Liver (tissue), 9 donors: ENCODE measurements around the gene ST3GAL5. TPM values are rescaled to one million over a fixed set of nuclear protein-coding genes. Genes with fewer than 3 reads are reported as not detected.

Experiments used
- DNase-seq: peaks from one replicate; pipeline ENCODE4 v3.0.0-alpha.2; 2017; ENCODE audit warnings: low spot score
- H3K27ac ChIP-seq, 2 donors: one replicate each; pipeline ENCODE4 v1.7.0; 2013; ENCODE audit warnings: inconsistent platforms in 2 of 2, low read length in 2 of 2, control low read depth in 1 of 2, low read depth in 1 of 2, mild to moderate bottlenecking in 1 of 2
- H3K27me3 ChIP-seq, 4 donors: one replicate each; pipeline versions ENCODE4 v1.6.1 to v1.7.0; 2013; ENCODE audit warnings: low read length in 3 of 4, inconsistent platforms in 1 of 4, mild to moderate bottlenecking in 1 of 4, moderate library complexity in 1 of 4; ENCODE audit not compliant: control insufficient read depth in 4 of 4, insufficient read depth in 4 of 4
- H3K36me3 ChIP-seq, 4 donors: one replicate each; pipeline versions ENCODE4 v1.6.1 to v1.7.0; 2013; ENCODE audit warnings: low read length in 3 of 4, mild to moderate bottlenecking in 3 of 4, low read depth in 1 of 4, moderate library complexity in 1 of 4; ENCODE audit not compliant: control insufficient read depth in 4 of 4, insufficient read depth in 3 of 4
- H3K4me1 ChIP-seq, 4 donors: one replicate each; pipeline versions ENCODE4 v1.6.1 to v1.7.0; 2013; ENCODE audit warnings: low read length in 3 of 4, mild to moderate bottlenecking in 3 of 4, moderate library complexity in 1 of 4; ENCODE audit not compliant: control insufficient read depth in 4 of 4, insufficient read depth in 4 of 4
- H3K4me3 ChIP-seq, 3 donors: one replicate each; pipeline versions ENCODE4 v1.6.1 to v1.7.0; 2013; ENCODE audit warnings: low read length in 3 of 3, control low read depth in 1 of 3, low read depth in 1 of 3, mild to moderate bottlenecking in 1 of 3
- H3K9ac ChIP-seq, 2 donors: one replicate each; pipeline ENCODE4 v1.7.0; 2013; ENCODE audit warnings: low read length in 2 of 2, mild to moderate bottlenecking in 2 of 2, moderate library complexity in 2 of 2, control low read depth in 1 of 2, low read depth in 1 of 2
- H3K9me3 ChIP-seq, 4 donors: one replicate each; pipeline versions ENCODE4 v1.6.1 to v1.7.0; 2013; ENCODE audit warnings: low read length in 3 of 4; ENCODE audit not compliant: control insufficient read depth in 4 of 4
- EGR1 ChIP-seq, 2 donors: IDR thresholded peaks; 2 replicates each; pipeline ENCODE4 v1.6.1; 2016 to 2018; ENCODE audit warnings: antibody characterized with exemption in 2 of 2, low read depth in 2 of 2
- FOXA1 ChIP-seq: IDR thresholded peaks from 2 replicates; pipeline ENCODE4 v1.6.1; 2016; ENCODE audit warnings: antibody characterized with exemption
- GABPA ChIP-seq, 2 donors: IDR thresholded peaks in 1 of 2; conservative IDR thresholded peaks in 1 of 2; 2 replicates each; pipeline ENCODE4 v1.6.1; 2016; ENCODE audit warnings: antibody characterized with exemption in 2 of 2, mild to moderate bottlenecking in 1 of 2, moderate library complexity in 1 of 2
- JUND ChIP-seq, 2 donors: IDR thresholded peaks; 2 replicates each; pipeline ENCODE4 v1.6.1; 2016; ENCODE audit warnings: antibody characterized with exemption in 2 of 2
- RXRA ChIP-seq, 2 donors: IDR thresholded peaks; 2 replicates each; pipeline ENCODE4 v1.6.1; 2017 to 2018; ENCODE audit warnings: antibody characterized with exemption in 2 of 2, mild to moderate bottlenecking in 1 of 2
- WGBS: extraction: QIAGEN DNeasy Blood & Tissue Kit; methylation state at CpG from one replicate; pipeline ENCODE4 v1.1.7; 2013; 5-methylcytosine and 5-hydroxymethylcytosine counted together
- polyA plus RNA-seq, 2 donors: library from polyadenylated mRNA; stranded (reverse) in 1 of 2; unstranded in 1 of 2; fragments of 200-250 nt in 1 of 2; fragments of >200 nt in 1 of 2; fragmentation: Nextera tagmentation in 1 of 2; extraction: Ambion mirVana in 1 of 2; gene quantifications; one replicate each; pipeline versions ENCODE4 v1.2.1 to v1.2.3, GENCODE V29; 2013 to 2015
- total RNA-seq, 2 donors: library from RNA; depleted of rRNA; stranded (reverse); fragments of >200 nt; gene quantifications; one replicate each; pipeline ENCODE4 v1.2.3, GENCODE V29; 2014
- TF ChIP-seq, protein P1 (sequence below): fragments of 150-350 bp; IDR thresholded peaks from 2 replicates; pipeline ENCODE4 v1.5.1; 2017; ENCODE audit warnings: improper control_type of control experiment, low read depth, low read length; ENCODE audit not compliant: missing input control
- TF ChIP-seq, protein P2 (sequence below): IDR thresholded peaks from 2 replicates; pipeline ENCODE4 v1.6.1; 2016; ENCODE audit warnings: antibody characterized with exemption, mild to moderate bottlenecking
- TF ChIP-seq, protein P3 (sequence below): IDR thresholded peaks from 2 replicates; pipeline ENCODE4 v1.6.1; 2016; ENCODE audit warnings: antibody characterized with exemption
- TF ChIP-seq, protein P4 (sequence below): IDR thresholded peaks from 2 replicates; pipeline ENCODE4 v1.6.1; 2016; ENCODE audit warnings: antibody characterized with exemption
- donor health status: healthy.
- donor health status: healthy.
- donor health status: healthy.
- donor health status: healthy.
- donor health status: healthy.

ST3GAL5 gene
- total and polyA plus RNA-seq, 4 donors = 4.5 to 17.0 (median 9.0) TPM

DNA sequence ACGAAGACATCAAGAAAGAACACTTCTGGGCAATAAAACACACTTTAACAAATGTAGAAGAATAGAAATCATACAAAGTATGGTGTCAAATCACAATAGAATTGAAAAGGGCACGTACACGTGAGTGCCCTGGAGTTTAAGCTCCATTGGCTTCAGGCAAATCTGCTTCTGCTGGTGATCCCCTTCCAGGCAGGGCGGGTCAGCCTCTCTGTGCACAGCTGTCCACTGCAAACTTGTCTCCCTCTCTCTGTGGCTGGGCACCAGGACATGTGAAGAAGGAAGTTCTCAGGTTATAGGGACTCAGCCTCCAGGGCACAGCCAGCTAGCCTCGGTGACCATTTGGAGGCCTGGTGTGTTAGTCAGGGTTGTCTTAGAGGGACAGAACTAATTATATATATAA, 66.0 kb downstream of the ST3GAL5 start:
- WGBS = 89% methylated on average over 5 of the region's 5 CpGs
- H3K27ac ChIP-seq = no peak overlapping the region
- H3K27me3 ChIP-seq = no peaks in the 10 kb centered on the region
- TF ChIP-seq EGR1 (IDR thresholded peaks at IDR 0.05; ENCODE audit: low read depth in 2 of 2) (no peak), GABPA (IDR thresholded peaks at IDR 0.05 in 1 of 2, conservative IDR thresholded peaks at IDR 0.05 in 1 of 2) (no peak), FOXA1 (no peak), RXRA (IDR thresholded peaks at IDR 0.05) (no peak), JUND (IDR thresholded peaks at IDR 0.05) (no peak)
- TF ChIP-seq, protein P1, sequence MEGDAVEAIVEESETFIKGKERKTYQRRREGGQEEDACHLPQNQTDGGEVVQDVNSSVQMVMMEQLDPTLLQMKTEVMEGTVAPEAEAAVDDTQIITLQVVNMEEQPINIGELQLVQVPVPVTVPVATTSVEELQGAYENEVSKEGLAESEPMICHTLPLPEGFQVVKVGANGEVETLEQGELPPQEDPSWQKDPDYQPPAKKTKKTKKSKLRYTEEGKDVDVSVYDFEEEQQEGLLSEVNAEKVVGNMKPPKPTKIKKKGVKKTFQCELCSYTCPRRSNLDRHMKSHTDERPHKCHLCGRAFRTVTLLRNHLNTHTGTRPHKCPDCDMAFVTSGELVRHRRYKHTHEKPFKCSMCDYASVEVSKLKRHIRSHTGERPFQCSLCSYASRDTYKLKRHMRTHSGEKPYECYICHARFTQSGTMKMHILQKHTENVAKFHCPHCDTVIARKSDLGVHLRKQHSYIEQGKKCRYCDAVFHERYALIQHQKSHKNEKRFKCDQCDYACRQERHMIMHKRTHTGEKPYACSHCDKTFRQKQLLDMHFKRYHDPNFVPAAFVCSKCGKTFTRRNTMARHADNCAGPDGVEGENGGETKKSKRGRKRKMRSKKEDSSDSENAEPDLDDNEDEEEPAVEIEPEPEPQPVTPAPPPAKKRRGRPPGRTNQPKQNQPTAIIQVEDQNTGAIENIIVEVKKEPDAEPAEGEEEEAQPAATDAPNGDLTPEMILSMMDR = no peak
- TF ChIP-seq, protein P2, sequence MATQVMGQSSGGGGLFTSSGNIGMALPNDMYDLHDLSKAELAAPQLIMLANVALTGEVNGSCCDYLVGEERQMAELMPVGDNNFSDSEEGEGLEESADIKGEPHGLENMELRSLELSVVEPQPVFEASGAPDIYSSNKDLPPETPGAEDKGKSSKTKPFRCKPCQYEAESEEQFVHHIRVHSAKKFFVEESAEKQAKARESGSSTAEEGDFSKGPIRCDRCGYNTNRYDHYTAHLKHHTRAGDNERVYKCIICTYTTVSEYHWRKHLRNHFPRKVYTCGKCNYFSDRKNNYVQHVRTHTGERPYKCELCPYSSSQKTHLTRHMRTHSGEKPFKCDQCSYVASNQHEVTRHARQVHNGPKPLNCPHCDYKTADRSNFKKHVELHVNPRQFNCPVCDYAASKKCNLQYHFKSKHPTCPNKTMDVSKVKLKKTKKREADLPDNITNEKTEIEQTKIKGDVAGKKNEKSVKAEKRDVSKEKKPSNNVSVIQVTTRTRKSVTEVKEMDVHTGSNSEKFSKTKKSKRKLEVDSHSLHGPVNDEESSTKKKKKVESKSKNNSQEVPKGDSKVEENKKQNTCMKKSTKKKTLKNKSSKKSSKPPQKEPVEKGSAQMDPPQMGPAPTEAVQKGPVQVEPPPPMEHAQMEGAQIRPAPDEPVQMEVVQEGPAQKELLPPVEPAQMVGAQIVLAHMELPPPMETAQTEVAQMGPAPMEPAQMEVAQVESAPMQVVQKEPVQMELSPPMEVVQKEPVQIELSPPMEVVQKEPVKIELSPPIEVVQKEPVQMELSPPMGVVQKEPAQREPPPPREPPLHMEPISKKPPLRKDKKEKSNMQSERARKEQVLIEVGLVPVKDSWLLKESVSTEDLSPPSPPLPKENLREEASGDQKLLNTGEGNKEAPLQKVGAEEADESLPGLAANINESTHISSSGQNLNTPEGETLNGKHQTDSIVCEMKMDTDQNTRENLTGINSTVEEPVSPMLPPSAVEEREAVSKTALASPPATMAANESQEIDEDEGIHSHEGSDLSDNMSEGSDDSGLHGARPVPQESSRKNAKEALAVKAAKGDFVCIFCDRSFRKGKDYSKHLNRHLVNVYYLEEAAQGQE = no peak
- TF ChIP-seq, protein P3, sequence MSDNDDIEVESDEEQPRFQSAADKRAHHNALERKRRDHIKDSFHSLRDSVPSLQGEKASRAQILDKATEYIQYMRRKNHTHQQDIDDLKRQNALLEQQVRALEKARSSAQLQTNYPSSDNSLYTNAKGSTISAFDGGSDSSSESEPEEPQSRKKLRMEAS = no peak
- TF ChIP-seq, protein P4, sequence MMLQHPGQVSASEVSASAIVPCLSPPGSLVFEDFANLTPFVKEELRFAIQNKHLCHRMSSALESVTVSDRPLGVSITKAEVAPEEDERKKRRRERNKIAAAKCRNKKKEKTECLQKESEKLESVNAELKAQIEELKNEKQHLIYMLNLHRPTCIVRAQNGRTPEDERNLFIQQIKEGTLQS = no peak
- H3K9me3 ChIP-seq = no peaks in the 10 kb centered on the region
- H3K4me3 ChIP-seq = no peak overlapping the region
- no peaks in the 10 kb centered on the region for H3K36me3 ChIP-seq
- H3K4me1 ChIP-seq = peaks cover 0 to 5% (median 2%) of the 10 kb centered on the region in 4 donors
- no peak overlapping the region for H3K9ac ChIP-seq
- no peak for DNase-seq

DNA sequence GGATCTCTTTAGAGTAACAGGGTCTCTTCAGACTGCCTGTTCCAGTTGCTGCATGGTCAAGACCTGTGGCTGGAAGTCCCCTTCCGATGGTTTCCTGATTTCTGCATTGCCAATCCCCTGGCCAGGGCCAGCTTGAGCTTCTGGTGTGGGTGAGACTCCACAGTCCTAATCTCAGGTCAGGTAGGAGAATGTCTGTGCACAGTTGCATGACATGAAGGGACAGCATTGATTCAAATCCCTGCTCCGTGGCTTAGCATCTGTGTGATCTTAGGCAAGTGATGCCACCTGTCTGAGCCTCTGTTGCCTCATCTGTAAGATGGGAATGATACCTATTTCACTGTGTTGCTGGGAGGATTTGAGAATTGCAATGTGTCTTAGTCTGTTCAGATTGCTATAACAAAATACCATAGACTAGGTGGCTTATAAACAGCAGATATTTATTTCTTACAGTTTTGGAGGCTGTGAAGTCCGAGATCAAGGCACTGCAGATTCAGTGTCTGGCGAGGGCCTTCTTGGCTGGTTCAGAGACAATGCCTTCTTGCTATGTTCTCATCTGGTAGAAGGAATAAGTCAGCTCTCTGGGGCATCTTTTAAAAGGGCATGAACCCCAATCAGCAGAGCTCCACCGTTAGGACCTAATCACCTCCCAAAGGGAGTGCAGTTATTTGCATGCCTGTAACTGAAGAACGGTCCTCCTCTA, 68.8 kb downstream of the ST3GAL5 start:
- DNase-seq = no peak
- TF ChIP-seq, protein P3 = no peak
- no peak overlapping the region for H3K9ac ChIP-seq
- no peak overlapping the region for H3K4me3 ChIP-seq
- no peak overlapping the region for H3K27ac ChIP-seq
- no peaks in the 10 kb centered on the region for H3K36me3 ChIP-seq
- H3K9me3 ChIP-seq = no peaks in the 10 kb centered on the region
- no peaks in the 10 kb centered on the region for H3K4me1 ChIP-seq
- WGBS = 81% methylated on average over 6 of the region's 6 CpGs
- no peaks in the 10 kb centered on the region for H3K27me3 ChIP-seq
